Panc1 (cell line): ENCODE measurements around the gene P3H3. TPM values are rescaled to one million over a fixed set of nuclear protein-coding genes. Genes with fewer than 3 reads are reported as not detected.

ENCODE experiments used
- ATAC-seq: fragments of 200-7000 bp; cut with Tn5 transposase; 2 replicates; pipeline ENCODE4 v1.9.1; 2020; ENCODE audit warnings: mild to moderate bottlenecking, moderate library complexity
- BruUV-seq: library from RNA; stranded (reverse); fragments of 400-500 nt; replicated peaks from 2 replicates; lab custom pipeline; 2021; lab: Mats Ljungman, UMichigan
- CTCF ChIA-PET: fragments of 300-600 bp; sonication (Branson Sonifier 250); formaldehyde crosslinking; loops from one replicate; lab custom pipeline; 2022; ENCODE audit warnings: antibody characterized with exemption; lab: Charles Lee
- POLR2A ChIA-PET: fragments of 300-600 bp; sonication (Branson Sonifier 250); formaldehyde crosslinking; loops from one replicate; lab custom pipeline; 2022; ENCODE audit warnings: antibody characterized with exemption; lab: Charles Lee
- DNase-seq: peaks from one replicate; pipeline ENCODE4 v3.0.0-alpha.2; 2010; ENCODE audit warnings: low read depth, low spot score
- H3K27ac ChIP-seq: 2 replicates; pipeline ENCODE4 v1.5.1; 2011; ENCODE audit warnings: mild to moderate bottlenecking, low read length, inconsistent platforms
- H3K27me3 ChIP-seq: fragments of 200-500 bp; sonication (Bioruptor generic); 2 replicates; pipeline ENCODE4 v1.6.0; 2014; ENCODE audit warnings: low read length, inconsistent platforms; ENCODE audit not compliant: control insufficient read depth, insufficient read depth
- H3K36me3 ChIP-seq: fragments of 200-500 bp; sonication (Bioruptor generic); 2 replicates; pipeline ENCODE4 v1.5.1; 2014; ENCODE audit warnings: inconsistent platforms, mild to moderate bottlenecking, low read length, moderate library complexity; ENCODE audit not compliant: control insufficient read depth, insufficient read depth
- H3K4me1 ChIP-seq: 2 replicates; pipeline ENCODE4 v1.5.1; 2011; ENCODE audit warnings: inconsistent platforms, mild to moderate bottlenecking, low read length, moderate library complexity; ENCODE audit not compliant: control insufficient read depth, insufficient read depth
- H3K4me3 ChIP-seq, 2 experiments: 2 replicates each; pipeline ENCODE4 v1.5.1; 2011 to 2012; ENCODE audit warnings: low read depth in 2 of 2, low read length in 2 of 2, mild to moderate bottlenecking in 2 of 2, inconsistent platforms in 1 of 2, moderate library complexity in 1 of 2
- H3K9me3 ChIP-seq: fragments of 200-500 bp; sonication (Bioruptor generic); 2 replicates; pipeline ENCODE4 v1.5.1; 2014; ENCODE audit warnings: low read depth, mild to moderate bottlenecking, inconsistent platforms, low read length, moderate library complexity; ENCODE audit not compliant: control insufficient read depth, insufficient read depth
- POLR2AphosphoS5 ChIP-seq: IDR thresholded peaks from 2 replicates; pipeline ENCODE4 v1.6.1; 2012; ENCODE audit warnings: mild to moderate bottlenecking, low read depth, low read length, moderate library complexity
- REST ChIP-seq, 2 experiments: IDR thresholded peaks; 2 replicates each; pipeline ENCODE4 v1.6.1; 2011 to 2012; ENCODE audit warnings: low read depth in 2 of 2, control low read depth in 1 of 2, low read length in 1 of 2, mild to moderate bottlenecking in 1 of 2, moderate library complexity in 1 of 2; ENCODE audit not compliant: insufficient read depth in 1 of 2
- SIN3A ChIP-seq: IDR thresholded peaks from 2 replicates; pipeline ENCODE4 v1.6.1; 2012; ENCODE audit warnings: low read depth, mild to moderate bottlenecking, low read length, moderate library complexity, borderline replicate concordance; ENCODE audit not compliant: insufficient read depth
- TCF7L2 ChIP-seq: IDR thresholded peaks from 2 replicates; pipeline ENCODE4 v1.6.1; 2011; ENCODE audit warnings: mild to moderate bottlenecking, low read depth, low read length, inconsistent platforms
- in situ Hi-C: cut with HindIII; loops from 2 replicates; pipeline ENCODE4 v1.10.0; 2016; ENCODE audit warnings: low sequenced_read_pairs, low pct_unique_long_range_greater_than_20kb
- intact Hi-C: fragments of 100-400 bp; cut with micrococcal nuclease; formaldehyde crosslinking; loops from one replicate; pipeline ENCODE4 v1.10.0; 2022; ENCODE audit not compliant: unreplicated experiment
- total RNA-seq: library from RNA; stranded (reverse); gene quantifications from one replicate; pipeline ENCODE4 v1.2.1, GENCODE V29; 2021; ENCODE audit not compliant: unreplicated experiment
- TF ChIP-seq, protein P1 (sequence below): fragments of 450-650 bp; IDR thresholded peaks from 2 replicates; pipeline ENCODE4 v1.5.1; 2017; ENCODE audit warnings: mild to moderate bottlenecking

P3H3 gene
- total RNA-seq, 1 experiment from 2014 or later, result 11.0 TPM

DNA sequence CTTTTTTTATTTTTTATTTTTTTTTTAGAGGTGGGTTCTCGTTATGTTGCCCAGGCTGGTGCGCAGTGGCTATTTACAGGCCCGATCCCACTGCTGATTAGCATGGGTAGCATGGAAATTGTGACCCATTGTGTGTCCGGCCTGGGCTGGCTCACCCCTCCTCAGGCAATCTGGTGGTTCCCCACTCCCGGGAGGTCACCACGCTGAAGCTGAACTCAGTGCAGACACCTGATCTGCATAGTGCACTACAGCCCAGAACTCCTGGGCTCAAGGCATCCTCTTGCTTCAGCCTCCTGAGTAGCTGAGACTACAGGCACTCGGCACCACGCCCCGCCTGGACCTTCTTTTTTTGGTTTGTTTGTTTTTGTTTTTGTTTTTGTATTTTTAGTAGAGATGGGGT, 44.4 kb upstream of the P3H3 start:
- no peak overlapping the region for H3K27ac ChIP-seq
- no peaks in the 10 kb centered on the region for H3K36me3 ChIP-seq
- TF ChIP-seq TCF7L2, result no peak
- TF ChIP-seq, protein P1, sequence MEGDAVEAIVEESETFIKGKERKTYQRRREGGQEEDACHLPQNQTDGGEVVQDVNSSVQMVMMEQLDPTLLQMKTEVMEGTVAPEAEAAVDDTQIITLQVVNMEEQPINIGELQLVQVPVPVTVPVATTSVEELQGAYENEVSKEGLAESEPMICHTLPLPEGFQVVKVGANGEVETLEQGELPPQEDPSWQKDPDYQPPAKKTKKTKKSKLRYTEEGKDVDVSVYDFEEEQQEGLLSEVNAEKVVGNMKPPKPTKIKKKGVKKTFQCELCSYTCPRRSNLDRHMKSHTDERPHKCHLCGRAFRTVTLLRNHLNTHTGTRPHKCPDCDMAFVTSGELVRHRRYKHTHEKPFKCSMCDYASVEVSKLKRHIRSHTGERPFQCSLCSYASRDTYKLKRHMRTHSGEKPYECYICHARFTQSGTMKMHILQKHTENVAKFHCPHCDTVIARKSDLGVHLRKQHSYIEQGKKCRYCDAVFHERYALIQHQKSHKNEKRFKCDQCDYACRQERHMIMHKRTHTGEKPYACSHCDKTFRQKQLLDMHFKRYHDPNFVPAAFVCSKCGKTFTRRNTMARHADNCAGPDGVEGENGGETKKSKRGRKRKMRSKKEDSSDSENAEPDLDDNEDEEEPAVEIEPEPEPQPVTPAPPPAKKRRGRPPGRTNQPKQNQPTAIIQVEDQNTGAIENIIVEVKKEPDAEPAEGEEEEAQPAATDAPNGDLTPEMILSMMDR, result no peak
- no peak for TF ChIP-seq POLR2AphosphoS5
- no peak for TF ChIP-seq REST (IDR thresholded peaks at IDR 0.05; ENCODE audit: insufficient read depth in 1 of 2, low read depth in 2 of 2, low read length in 1 of 2)
- TF ChIP-seq SIN3A, result no peak
- POLR2A ChIA-PET, result interaction anchor here (0.5 kb wide), 1 partner anchor 12 kb away, joined by 15 read pairs; the partner anchor contains the start of gene LAG3
- BruUV-seq, result no TSS peak
- no peak overlapping the region for H3K4me3 ChIP-seq
- intact Hi-C loops, result no loop called here
- H3K4me1 ChIP-seq, result no peaks in the 10 kb centered on the region; the same call in 1 of the 2 replicates
- H3K9me3 ChIP-seq, result no peaks in the 10 kb centered on the region
- CTCF ChIA-PET, result no interaction called here
- ATAC-seq (no peak), DNase-seq (no peak)
- in situ Hi-C loops, result no loop called here
- H3K27me3 ChIP-seq, result no peaks in the 10 kb centered on the region

- H3K9me3 ChIP-seq, result no peaks in the 10 kb centered on the region
- intact Hi-C loops, result no loop called here
- no peak overlapping the region for H3K4me3 ChIP-seq
- H3K4me1 ChIP-seq, result no peaks in the 10 kb centered on the region; the same call in 1 of the 2 replicates
- H3K27ac ChIP-seq, result no peak overlapping the region
- no peak for DNase-seq
- H3K36me3 ChIP-seq, result no peaks in the 10 kb centered on the region
- no peak for ATAC-seq
- no TSS peak for BruUV-seq
- in situ Hi-C loops, result no loop called here
- TF ChIP-seq, protein P1, result no peak
- TF ChIP-seq REST (IDR thresholded peaks at IDR 0.05; ENCODE audit: insufficient read depth in 1 of 2, low read depth in 2 of 2, low read length in 1 of 2) (no peak), TCF7L2 (no peak), SIN3A (no peak), POLR2AphosphoS5 (no peak)
- ChIA-PET POLR2A (no interaction called here), CTCF (no interaction called here)
- no peaks in the 10 kb centered on the region for H3K27me3 ChIP-seq
Observed at GRCh38 chr12:6784296-6784695, 43.9 kb upstream of the P3H3 start.
